Smooth muscle cell (in vitro differentiated cells): ENCODE measurements around the gene OR8B12. TPM values are rescaled to one million over a fixed set of nuclear protein-coding genes. Genes with fewer than 3 reads are reported as not detected.

Source experiments
- DNase-seq: peaks from one replicate; lab custom pipeline; 2025; ENCODE audit not compliant: unreplicated experiment; lab: John Stamatoyannopoulos, UW
- H2AFZ ChIP-seq: fragments of 200-600 bp; sonication (generic); 2 replicates; pipeline ENCODE4 v1.6.0; 2016; ENCODE audit warnings: antibody characterized with exemption, low read depth, mild to moderate bottlenecking
- H3F3A ChIP-seq: fragments of 200-600 bp; sonication (generic); 2 replicates; pipeline ENCODE4 v1.6.0; 2017; ENCODE audit warnings: antibody characterized with exemption, low read depth
- H3K27ac ChIP-seq: fragments of 200-600 bp; sonication (generic); 2 replicates; pipeline ENCODE4 v1.5.1; 2016; ENCODE audit warnings: low read depth, mild to moderate bottlenecking
- H3K27me3 ChIP-seq: fragments of 200-600 bp; sonication (generic); 2 replicates; pipeline ENCODE4 v1.6.1; 2016; ENCODE audit warnings: low read depth, mild to moderate bottlenecking
- H3K36me3 ChIP-seq: fragments of 200-600 bp; sonication (generic); 2 replicates; pipeline ENCODE4 v1.5.1; 2016; ENCODE audit warnings: low read depth
- H3K4me1 ChIP-seq: fragments of 200-600 bp; sonication (generic); 2 replicates; pipeline ENCODE4 v1.5.1; 2016; ENCODE audit warnings: low read depth
- H3K4me2 ChIP-seq: fragments of 200-600 bp; sonication (generic); 2 replicates; pipeline ENCODE4 v1.6.0; 2016; ENCODE audit warnings: mild to moderate bottlenecking
- H3K4me3 ChIP-seq: fragments of 200-600 bp; sonication (generic); 2 replicates; pipeline ENCODE4 v1.5.1; 2016; ENCODE audit warnings: mild to moderate bottlenecking
- H3K79me2 ChIP-seq: fragments of 200-600 bp; sonication (generic); 2 replicates; pipeline ENCODE4 v1.6.0; 2016; ENCODE audit warnings: low read depth, mild to moderate bottlenecking
- H3K9ac ChIP-seq: fragments of 200-600 bp; sonication (generic); 2 replicates; pipeline ENCODE4 v1.6.0; 2016; ENCODE audit warnings: low read depth
- H3K9me3 ChIP-seq: fragments of 200-600 bp; sonication (generic); replicated peaks from 2 replicates; pipeline ENCODE4 v1.5.1; 2016; ENCODE audit warnings: low read depth
- H4K20me1 ChIP-seq: fragments of 200-600 bp; sonication (generic); 2 replicates; pipeline ENCODE4 v1.6.0; 2016; ENCODE audit warnings: low read depth
- CTCF ChIP-seq: fragments of 200-600 bp; sonication (generic); IDR thresholded peaks from 2 replicates; pipeline ENCODE4 v1.5.1; 2017; ENCODE audit warnings: borderline replicate concordance, mild to moderate bottlenecking, antibody characterized with exemption; ENCODE audit not compliant: insufficient read depth, poor library complexity, severe bottlenecking
- WGBS: methylation state at CpG from one replicate; pipeline ENCODE4 v1.1.7; 2016; ENCODE audit warnings: low lambda C conversion rate; 5-methylcytosine and 5-hydroxymethylcytosine counted together
- polyA plus RNA-seq: library from polyadenylated mRNA; unstranded; fragments of >200 nt; fragmentation: Nextera tagmentation; extraction: Ambion mirVana; gene quantifications from 2 replicates; pipeline ENCODE4 v1.2.1, GENCODE V29; 2016
- total RNA-seq: library from RNA; depleted of rRNA; stranded (reverse); fragments of >200 nt; gene quantifications from 2 replicates; pipeline ENCODE4 v1.2.3, GENCODE V29; 2014

The OR8B12 gene
- total and polyA plus RNA-seq, 2 experiments from 2014 or later: not detected

GRCh38 chr11:124556828-124557227 is 13.4 kb upstream of the OR8B12 start:
- no peak overlapping the region for H3K4me3 ChIP-seq
- H3K4me2 ChIP-seq: no peak overlapping the region
- no peak overlapping the region for H3K9ac ChIP-seq
- no peak for DNase-seq
- no peak for TF ChIP-seq CTCF
- H3K27ac ChIP-seq: no peak overlapping the region
- no peaks in the 10 kb centered on the region for H4K20me1 ChIP-seq
- no peak overlapping the region for H2AFZ ChIP-seq
- no peaks in the 10 kb centered on the region for H3K4me1 ChIP-seq
- 58% methylated on average over 2 of the region's 2 CpGs for WGBS
- H3K36me3 ChIP-seq: no peaks in the 10 kb centered on the region
- no peaks in the 10 kb centered on the region for H3K27me3 ChIP-seq
- H3K79me2 ChIP-seq: no peaks in the 10 kb centered on the region
- H3F3A ChIP-seq: no peaks in the 10 kb centered on the region
- no peaks in the 10 kb centered on the region for H3K9me3 ChIP-seq

GRCh38 chr11:124551987-124552386 is 8.5 kb upstream of the OR8B12 start:
- Histone ChIP-seq H3K4me3 (no peak overlapping the region), H3K9ac (no peak overlapping the region), H3K27me3 (no peaks in the 10 kb centered on the region), H3K27ac (no peak overlapping the region), H3K9me3 (no peaks in the 10 kb centered on the region), H3F3A (no peaks in the 10 kb centered on the region), H3K36me3 (no peaks in the 10 kb centered on the region), H4K20me1 (no peaks in the 10 kb centered on the region), H2AFZ (no peak overlapping the region), H3K79me2 (no peaks in the 10 kb centered on the region), H3K4me2 (no peak overlapping the region), H3K4me1 (no peaks in the 10 kb centered on the region)
- no peak for TF ChIP-seq CTCF
- 89% methylated on average over 4 of the region's 4 CpGs for WGBS
- no peak for DNase-seq

GRCh38 chr11:124551189-124551588 is 7.7 kb upstream of the OR8B12 start:
- Histone ChIP-seq H3K9ac (no peak overlapping the region), H4K20me1 (no peaks in the 10 kb centered on the region), H3K4me1 (no peaks in the 10 kb centered on the region), H3K36me3 (no peaks in the 10 kb centered on the region), H3K4me2 (no peak overlapping the region), H2AFZ (no peak overlapping the region), H3K9me3 (no peaks in the 10 kb centered on the region), H3K27ac (no peak overlapping the region), H3K27me3 (no peaks in the 10 kb centered on the region), H3K79me2 (no peaks in the 10 kb centered on the region), H3F3A (no peaks in the 10 kb centered on the region), H3K4me3 (no peak overlapping the region)
- no peak for DNase-seq
- WGBS: 79% methylated on average over 6 of the region's 6 CpGs
- no peak for TF ChIP-seq CTCF

DNA sequence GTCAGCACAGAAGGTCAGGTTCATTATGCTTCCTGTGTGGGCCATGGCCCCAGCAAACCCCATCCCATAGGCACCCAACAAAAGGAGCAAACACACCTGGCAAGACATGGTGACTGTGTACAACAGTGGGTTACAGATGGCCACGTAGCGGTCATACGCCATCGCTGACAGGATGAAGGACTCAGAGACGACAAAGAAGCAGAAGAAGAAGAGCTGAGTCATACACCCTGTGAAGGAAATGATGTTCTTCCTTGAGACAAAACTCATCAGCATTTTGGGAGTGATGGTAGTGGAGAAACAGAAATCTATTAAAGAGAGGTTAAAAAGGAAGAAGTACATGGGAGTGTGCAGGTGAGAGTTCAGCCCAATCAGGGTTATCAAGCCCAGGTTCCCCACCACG is 309 bp downstream of the OR8B12 start:
- no peaks in the 10 kb centered on the region for H3K27me3 ChIP-seq
- WGBS: 95% methylated on average over 6 of the region's 6 CpGs

More for the DNA sequence above, 309 bp downstream of the OR8B12 start:
- Histone ChIP-seq H3F3A (no peaks in the 10 kb centered on the region), H4K20me1 (no peaks in the 10 kb centered on the region), H3K4me1 (no peaks in the 10 kb centered on the region), H3K9me3 (no peaks in the 10 kb centered on the region), H3K79me2 (no peaks in the 10 kb centered on the region), H3K27ac (no peak overlapping the region), H3K4me2 (no peak overlapping the region), H3K4me3 (no peak overlapping the region), H3K9ac (no peak overlapping the region), H2AFZ (no peak overlapping the region), H3K36me3 (no peaks in the 10 kb centered on the region)
- no peak for DNase-seq
- TF ChIP-seq CTCF: no peak
